GM21529 (cell line): ENCODE data around the gene DRD2.

Experiments used
- ATAC-seq: cut with Tn5 transposase; IDR thresholded peaks from one replicate; pipeline ENCODE4 v1.9.1; 2021; ENCODE audit not compliant: unreplicated experiment

Gene DRD2

GRCh38 chr11:113373981-113374560 is 101.1 kb downstream of the DRD2 start:
- ATAC-seq, result no peak

- no peak for ATAC-seq
Observed at GRCh38 chr11:113373306-113373705, 101.9 kb downstream of the DRD2 start.

- no peak for ATAC-seq
Observed at GRCh38 chr11:113372309-113372708, 102.9 kb downstream of the DRD2 start.

- ATAC-seq, result no peak
Observed at GRCh38 chr11:113370634-113371033, 104.6 kb downstream of the DRD2 start.

GRCh38 chr11:113369411-113369810 is 105.8 kb downstream of the DRD2 start:
- no peak for ATAC-seq

GRCh38 chr11:113365895-113366294 is 109.3 kb downstream of the DRD2 start:
- no peak for ATAC-seq

GRCh38 chr11:113363996-113364641 is 111.1 kb downstream of the DRD2 start:
- ATAC-seq, result no peak

GRCh38 chr11:113363406-113363805 is 111.8 kb downstream of the DRD2 start:
- ATAC-seq, result no peak
